Mucosa of descending colon (tissue), 3 donors: ENCODE results near the gene SCAP. TPM values are rescaled to one million over a fixed set of nuclear protein-coding genes. Genes with fewer than 3 reads are reported as not detected.

Experiments
- ATAC-seq: fragments of 200-7000 bp; cut with Tn5 transposase; one replicate; pipeline ENCODE4 v1.9.1; 2020; ENCODE audit warnings: mild to moderate bottlenecking, moderate library complexity
- DNase-seq, 3 donors: peaks; one replicate each; pipeline ENCODE4 v3.0.0-alpha.2; 2020
- H3K36me3 ChIP-seq: fragments of 200-600 bp; one replicate; pipeline ENCODE4 v1.8.0; 2021; ENCODE audit warnings: low read depth, mild to moderate bottlenecking
- H3K4me1 ChIP-seq: fragments of 200-600 bp; one replicate; pipeline ENCODE4 v1.8.0; 2021; ENCODE audit warnings: low read depth, mild to moderate bottlenecking
- H3K4me3 ChIP-seq: fragments of 200-600 bp; one replicate; pipeline ENCODE4 v1.8.0; 2021; ENCODE audit warnings: mild to moderate bottlenecking
- H3K9me3 ChIP-seq: fragments of 200-600 bp; one replicate; pipeline ENCODE4 v1.8.0; 2021; ENCODE audit warnings: mild to moderate bottlenecking
- intact Hi-C, 2 donors: fragments of 100-400 bp; cut with DNase I in 1 of 2; cut with micrococcal nuclease in 1 of 2; formaldehyde crosslinking; loops; one replicate each; pipeline versions ENCODE4 v1.11.0 to v1.11.1; 2022; cut with DNase I, micrococcal nuclease
- total RNA-seq, 3 donors: library from RNA; stranded (reverse); fragmentation: NEBNext Ultra II Directional in 2 of 3; extraction: Animal tissue kit (Norgen Biotek cat#: 25700) in 2 of 3; gene quantifications; one replicate each; pipeline versions ENCODE4 v1.2.1 to v1.2.4, GENCODE V29; 2021 to 2023
- TF ChIP-seq, protein P1 (sequence below): fragments of 200-600 bp; IDR thresholded peaks from one replicate; pipeline ENCODE4 v1.8.0; 2022; ENCODE audit warnings: antibody characterized with exemption, mild to moderate bottlenecking
- donor health status: DM: no; HTN: no; CAD: no; lungs with moderate emphysema.
- donor health status: DM: no; HTN: no; CAD: no.
- donor health status: DM: no; HTN: yes; CAD: no.

The SCAP gene
- total RNA-seq, 3 donors from 2014 or later, result 107 to 151 (median 115) TPM

DNA sequence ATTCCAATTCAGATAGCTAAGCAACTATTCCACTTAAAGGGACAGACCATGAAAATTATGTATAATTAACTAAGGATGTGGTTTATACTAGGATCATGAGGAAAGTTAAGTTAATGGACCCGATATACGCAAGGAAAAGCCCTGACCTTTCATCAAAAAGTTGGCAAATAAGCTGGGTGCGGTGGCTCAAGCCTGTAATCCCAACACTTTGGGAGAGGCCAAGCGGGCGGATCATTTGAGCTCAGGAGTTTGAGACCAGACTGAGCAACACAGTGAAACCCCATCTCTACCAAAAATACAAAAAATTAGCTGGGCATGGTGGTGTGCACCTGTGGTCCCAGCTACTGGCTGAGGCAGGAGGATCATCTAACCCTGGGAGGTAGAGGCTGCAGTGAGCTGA is 39.6 kb downstream of the SCAP start:
- no peak overlapping the region for H3K4me3 ChIP-seq
- TF ChIP-seq, protein P1, sequence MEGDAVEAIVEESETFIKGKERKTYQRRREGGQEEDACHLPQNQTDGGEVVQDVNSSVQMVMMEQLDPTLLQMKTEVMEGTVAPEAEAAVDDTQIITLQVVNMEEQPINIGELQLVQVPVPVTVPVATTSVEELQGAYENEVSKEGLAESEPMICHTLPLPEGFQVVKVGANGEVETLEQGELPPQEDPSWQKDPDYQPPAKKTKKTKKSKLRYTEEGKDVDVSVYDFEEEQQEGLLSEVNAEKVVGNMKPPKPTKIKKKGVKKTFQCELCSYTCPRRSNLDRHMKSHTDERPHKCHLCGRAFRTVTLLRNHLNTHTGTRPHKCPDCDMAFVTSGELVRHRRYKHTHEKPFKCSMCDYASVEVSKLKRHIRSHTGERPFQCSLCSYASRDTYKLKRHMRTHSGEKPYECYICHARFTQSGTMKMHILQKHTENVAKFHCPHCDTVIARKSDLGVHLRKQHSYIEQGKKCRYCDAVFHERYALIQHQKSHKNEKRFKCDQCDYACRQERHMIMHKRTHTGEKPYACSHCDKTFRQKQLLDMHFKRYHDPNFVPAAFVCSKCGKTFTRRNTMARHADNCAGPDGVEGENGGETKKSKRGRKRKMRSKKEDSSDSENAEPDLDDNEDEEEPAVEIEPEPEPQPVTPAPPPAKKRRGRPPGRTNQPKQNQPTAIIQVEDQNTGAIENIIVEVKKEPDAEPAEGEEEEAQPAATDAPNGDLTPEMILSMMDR, result no peak
- H3K4me1 ChIP-seq, result peaks cover 31% of the 10 kb centered on the region
- intact Hi-C loops, result no loop called here
- ATAC-seq (peak; percentile 13), DNase-seq (no peak)
- H3K9me3 ChIP-seq, result no peaks in the 10 kb centered on the region
- H3K36me3 ChIP-seq, result no peaks in the 10 kb centered on the region

DNA sequence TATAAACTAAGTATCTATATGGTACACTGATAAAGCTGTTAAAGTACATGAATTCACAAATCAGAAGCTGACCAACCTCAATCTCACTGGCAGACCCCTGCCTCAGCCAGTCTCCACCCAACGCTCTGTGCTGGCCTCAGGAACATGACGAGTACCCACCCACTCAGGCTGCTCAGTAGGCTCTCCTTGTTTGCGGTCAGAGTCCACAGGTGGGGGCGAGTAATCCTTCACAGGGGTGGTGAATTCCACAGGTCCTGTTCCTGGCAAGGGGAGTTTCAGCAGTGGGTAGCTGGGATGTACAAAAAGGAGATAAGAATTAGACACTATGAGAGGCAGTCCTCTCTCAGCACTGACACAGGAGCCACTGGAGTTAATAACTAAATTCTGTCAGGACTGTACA is 40.9 kb downstream of the SCAP start:
- H3K4me3 ChIP-seq, result no peak overlapping the region
- intact Hi-C loops, result no loop called here
- TF ChIP-seq, protein P1, result no peak
- H3K4me1 ChIP-seq, result peaks cover 25% of the 10 kb centered on the region
- DNase-seq, result peak; percentile 66 to 79 (median 73)
- H3K9me3 ChIP-seq, result no peaks in the 10 kb centered on the region
- ATAC-seq, result peak; percentile 78
- H3K36me3 ChIP-seq, result no peaks in the 10 kb centered on the region

DNA sequence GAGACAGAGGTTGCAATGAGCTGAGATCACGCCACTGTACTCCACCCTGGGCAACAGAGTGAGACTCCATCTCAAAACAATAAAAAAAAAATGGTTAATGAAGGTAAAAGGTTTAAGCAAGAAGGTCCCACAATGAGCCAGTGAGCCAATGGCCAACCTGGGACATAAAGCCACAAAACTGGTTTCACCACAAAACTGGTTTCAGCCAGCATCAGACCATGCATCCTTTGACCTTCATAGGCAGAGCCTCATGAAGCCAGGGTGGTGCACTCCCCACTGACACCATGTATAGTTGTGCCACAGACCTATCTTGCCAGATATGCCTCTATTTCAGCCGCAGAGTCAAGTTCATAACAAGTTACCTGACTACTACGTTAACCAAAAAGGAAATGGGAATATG is 41.9 kb downstream of the SCAP start:
- peaks cover 20% of the 10 kb centered on the region for H3K4me1 ChIP-seq
- ATAC-seq, result peak; percentile 92
- peak in 2 of 3 donors; percentile 56 to 84 for DNase-seq
- H3K9me3 ChIP-seq, result no peaks in the 10 kb centered on the region
- H3K4me3 ChIP-seq, result no peak overlapping the region
- TF ChIP-seq, protein P1, result no peak
- H3K36me3 ChIP-seq, result no peaks in the 10 kb centered on the region
- intact Hi-C loops, result no loop called here

DNA sequence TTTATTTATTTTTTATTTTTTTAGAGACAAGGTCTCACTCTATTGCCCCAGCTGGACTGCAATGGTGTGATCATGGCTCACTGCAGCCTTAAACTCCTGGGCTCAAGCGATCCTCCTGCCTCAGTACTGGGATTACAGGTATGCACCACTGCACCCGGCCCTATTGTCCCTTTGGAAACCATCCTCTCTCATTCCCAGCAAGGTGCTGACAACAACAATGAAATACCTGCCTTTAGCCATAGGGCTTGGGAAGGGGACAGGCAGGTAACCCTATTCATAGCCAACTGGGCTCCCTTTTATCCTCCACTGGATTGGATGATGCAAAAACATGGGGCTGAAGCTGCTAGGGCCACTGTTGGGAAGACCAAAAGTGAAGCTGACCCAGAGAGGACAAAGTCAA is 43.1 kb downstream of the SCAP start:
- Histone ChIP-seq H3K36me3 (no peaks in the 10 kb centered on the region), H3K9me3 (no peaks in the 10 kb centered on the region), H3K4me1 (peaks cover 20% of the 10 kb centered on the region), H3K4me3 (no peak overlapping the region)
- ATAC-seq, result no peak
- TF ChIP-seq, protein P1, result no peak
- no peak for DNase-seq
- intact Hi-C loops, result no loop called here

DNA sequence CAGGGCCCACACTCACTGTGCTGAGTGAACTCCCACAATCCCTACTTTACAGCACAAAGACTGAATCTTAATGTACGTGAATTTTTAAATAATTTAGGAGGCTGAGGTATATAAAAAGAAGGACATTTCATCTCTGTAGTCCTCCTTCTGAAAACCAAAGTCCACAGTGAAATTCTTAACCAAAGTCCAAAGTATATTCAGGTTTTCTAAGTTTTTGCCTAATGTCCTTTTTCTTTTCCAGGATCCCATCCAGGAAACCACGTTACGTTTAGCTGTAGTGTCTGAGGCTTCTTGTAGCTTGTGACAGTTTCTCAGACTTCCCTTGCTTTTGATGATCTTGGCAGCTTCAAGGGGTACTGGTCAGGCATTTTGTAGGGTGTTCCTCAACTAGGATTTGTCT is 44.5 kb downstream of the SCAP start:
- no peak for DNase-seq
- TF ChIP-seq, protein P1, result no peak
- Histone ChIP-seq H3K36me3 (no peaks in the 10 kb centered on the region), H3K9me3 (no peaks in the 10 kb centered on the region), H3K4me1 (peaks cover 13% of the 10 kb centered on the region), H3K4me3 (no peak overlapping the region)
- intact Hi-C loops, result no loop called here
- ATAC-seq, result no peak

DNA sequence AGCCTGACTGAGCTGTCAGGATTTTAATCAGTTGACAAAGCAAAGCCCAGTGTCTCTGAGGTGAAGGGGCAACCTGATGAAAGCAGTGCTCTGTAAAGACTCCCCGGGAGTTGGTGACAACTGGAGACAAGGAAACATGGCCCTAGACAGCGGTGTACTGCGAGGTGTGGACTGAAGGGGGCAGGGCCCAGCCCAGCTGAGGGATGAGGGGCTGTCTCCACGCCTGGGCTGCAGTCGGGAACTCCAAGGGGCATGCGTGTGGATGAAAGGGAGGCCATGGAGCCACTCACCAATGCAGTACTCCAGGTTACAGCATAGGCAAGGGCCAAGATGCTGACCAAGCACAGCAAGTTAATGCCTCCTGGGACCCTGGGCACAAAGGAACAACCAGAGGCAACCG is 45.1 kb downstream of the SCAP start:
- intact Hi-C loops, result no loop called here
- Histone ChIP-seq H3K4me3 (no peak overlapping the region), H3K9me3 (no peaks in the 10 kb centered on the region), H3K36me3 (no peaks in the 10 kb centered on the region), H3K4me1 (peaks cover 12% of the 10 kb centered on the region)
- no peak for DNase-seq
- ATAC-seq, result no peak
- TF ChIP-seq, protein P1, result no peak
